Activated naive CD4-positive, alpha-beta T cell (primary cell): ENCODE results near the gene ATXN1.
"Not testable (repeated sequence)": the region's sequence is repeated elsewhere in the genome, so short reads cannot be mapped to it uniquely, and the experiment has no call there.

Source experiments
- DNase-seq, 4 experiments: peaks; one replicate each; lab custom pipeline; 2025; lab: John Stamatoyannopoulos, UW

Gene ATXN1

DNA sequence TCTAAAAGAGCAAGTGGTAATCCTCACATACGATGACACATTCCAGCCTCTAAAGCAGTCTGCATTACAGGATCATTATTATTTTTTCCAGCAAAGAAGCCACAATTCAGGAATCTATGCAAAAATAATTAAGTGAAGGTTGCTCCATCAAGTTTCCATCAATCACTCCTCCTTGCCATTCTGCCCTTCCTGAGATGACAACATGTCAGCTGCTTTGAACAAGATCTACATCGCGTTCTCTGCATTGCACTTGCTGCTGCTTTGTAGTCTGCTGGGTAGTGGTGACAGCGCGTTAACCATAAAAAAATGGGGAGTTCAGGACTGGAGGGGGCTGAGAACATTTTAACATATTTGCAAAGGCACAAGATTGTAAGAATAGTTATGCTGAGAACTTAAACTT, 375.2 kb downstream of the ATXN1 start:
- DNase-seq, result no peak

DNA sequence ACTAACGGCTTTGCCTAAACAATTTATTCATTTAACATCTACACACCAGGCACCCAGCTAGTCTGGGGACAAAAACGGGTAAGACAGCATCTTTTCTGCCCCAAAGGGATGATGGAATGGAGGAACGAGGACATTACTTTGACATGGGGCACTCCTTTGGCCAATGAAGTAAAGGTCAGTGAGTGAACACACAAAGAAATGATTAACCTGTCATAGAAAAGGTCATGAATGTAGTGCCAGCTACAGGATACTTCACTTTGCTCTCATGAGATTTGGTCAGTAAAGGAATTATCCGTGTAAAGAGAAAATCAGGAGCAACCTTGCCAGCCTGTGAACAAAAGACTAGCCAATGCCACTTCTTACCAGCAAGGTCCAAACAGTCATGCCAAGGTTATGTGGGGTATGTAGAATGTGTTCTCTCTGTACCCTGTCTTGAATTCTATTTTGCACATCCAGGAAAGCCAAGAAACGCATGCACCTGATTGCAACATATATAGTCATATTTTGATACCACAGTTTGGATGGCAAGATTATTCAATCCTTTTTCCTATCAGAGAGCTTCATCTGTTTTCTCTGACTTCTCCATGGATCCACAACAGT, 377.6 kb downstream of the ATXN1 start:
- DNase-seq, result no peak

DNA sequence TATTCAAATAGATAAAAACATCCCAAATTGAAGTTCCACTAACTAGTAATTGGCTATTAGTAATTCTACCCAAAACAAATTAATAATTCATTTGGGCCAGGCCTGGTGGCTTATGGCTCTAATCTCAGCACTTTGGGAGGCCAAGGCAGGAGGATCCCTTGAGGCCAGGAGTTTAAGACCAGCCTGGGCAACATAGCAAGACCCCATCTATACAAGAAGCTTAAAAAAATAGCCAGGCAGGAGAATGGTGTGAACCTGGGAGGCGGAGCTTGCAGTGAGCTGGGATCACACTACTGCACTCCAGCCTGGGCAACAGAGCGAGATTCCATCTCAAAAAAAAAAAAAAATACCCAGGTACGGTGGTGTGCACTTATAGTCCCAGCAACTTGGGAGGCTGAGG, 379.3 kb downstream of the ATXN1 start:
- DNase-seq, result not testable (repeated sequence)

DNA sequence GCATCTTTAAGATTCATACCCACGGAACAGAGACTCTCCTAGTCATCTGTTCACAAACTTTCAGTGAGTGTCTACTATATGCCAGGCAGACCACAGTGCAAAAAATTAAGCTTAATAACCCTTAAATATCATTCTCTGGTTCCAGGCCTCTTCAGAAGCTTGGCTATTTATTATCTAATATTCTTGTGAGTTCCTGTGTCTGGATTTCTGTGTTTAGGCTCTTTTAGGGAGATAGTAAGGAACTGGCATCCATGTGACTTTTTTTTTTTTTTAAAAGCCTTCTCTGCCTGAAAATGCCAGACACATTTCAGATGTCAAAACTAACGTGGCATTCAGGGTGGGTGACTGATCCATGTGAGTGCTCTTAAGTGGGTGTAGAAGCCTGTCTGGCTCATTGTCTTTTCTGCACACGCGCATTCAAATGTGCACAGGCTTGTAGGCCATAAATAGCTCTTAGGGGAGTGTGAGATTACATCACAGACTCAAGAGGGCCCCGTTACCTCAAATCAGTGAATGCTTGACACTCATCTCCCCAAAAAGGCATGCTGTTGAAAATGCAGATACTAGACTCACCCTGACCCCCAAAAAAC, 380.9 kb downstream of the ATXN1 start:
- no peak for DNase-seq

DNA sequence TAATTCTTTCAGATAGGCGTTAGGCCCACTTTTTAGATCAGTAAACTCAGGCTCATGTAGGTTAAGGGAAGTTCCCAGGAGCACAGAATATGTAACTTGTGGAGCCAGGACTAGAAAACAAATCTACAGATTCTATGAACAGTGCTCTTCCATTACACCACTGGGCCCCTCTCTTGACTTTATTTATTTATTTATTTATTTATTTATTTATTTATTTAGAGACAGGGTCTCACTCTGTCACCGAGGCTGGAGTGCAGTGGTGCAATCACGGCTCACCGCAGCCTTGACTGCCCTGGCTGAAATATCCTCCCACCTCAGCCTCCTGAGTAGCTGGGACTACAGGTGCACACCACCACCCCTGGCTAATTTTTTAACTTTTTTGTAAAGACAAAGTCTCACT, 382.9 kb downstream of the ATXN1 start:
- not testable (repeated sequence) for DNase-seq

DNA sequence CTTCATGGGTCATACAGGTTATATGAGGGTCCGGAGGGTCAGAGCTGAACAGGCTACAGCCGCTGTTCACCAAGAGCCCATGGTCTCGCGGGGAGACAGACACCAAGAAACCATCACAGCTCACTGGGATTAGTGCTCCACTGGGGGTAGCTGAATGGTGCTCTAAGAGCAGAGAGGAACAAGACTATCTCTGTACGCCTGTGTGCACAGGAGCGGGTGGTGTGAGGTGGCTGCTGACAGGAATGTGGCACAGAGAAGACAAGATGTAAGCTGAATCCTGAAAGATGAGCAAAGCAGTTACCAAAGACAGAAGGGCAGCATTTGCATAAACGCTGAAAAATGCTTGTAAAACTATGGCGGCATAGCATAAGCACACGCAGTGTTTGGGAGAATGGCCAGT, 383.8 kb downstream of the ATXN1 start:
- no peak for DNase-seq

DNA sequence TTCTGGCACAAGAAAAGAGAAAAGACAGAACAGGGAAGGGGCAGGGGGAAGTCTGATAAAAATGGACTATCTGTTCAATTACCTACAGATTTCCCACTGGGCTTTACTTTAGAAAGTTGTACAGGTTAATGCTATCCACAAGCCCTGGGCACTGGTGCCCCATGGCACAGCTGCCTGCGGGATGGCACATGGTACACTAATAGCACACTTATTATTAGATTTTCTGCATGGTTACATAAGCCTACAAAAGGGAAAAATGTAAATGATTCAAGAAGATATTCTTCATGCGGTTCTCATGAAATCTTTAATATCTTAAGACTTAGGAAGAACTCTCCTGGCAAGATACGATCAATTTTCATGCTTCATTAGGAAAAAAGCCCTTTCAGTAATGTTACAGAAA, 385.4 kb downstream of the ATXN1 start:
- no peak for DNase-seq

DNA sequence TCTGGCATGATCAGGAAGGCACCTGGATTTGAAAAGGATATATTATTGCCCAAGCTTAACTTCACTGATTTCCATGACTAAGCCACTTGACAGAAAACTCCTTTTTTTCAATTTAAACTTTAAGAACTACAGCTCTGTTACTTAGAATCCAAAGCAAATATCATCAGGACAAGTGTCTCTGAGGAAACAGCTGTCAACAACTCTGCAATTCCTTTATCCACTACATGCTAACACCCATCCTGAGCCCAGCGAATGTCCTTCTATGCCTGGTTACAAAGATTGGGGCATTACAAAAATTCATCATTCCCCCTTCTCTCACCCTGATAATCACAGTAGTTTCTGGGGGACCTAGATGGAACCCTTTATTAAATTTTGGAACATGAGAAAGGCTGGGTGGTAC, 386.1 kb downstream of the ATXN1 start:
- DNase-seq, result no peak

DNA sequence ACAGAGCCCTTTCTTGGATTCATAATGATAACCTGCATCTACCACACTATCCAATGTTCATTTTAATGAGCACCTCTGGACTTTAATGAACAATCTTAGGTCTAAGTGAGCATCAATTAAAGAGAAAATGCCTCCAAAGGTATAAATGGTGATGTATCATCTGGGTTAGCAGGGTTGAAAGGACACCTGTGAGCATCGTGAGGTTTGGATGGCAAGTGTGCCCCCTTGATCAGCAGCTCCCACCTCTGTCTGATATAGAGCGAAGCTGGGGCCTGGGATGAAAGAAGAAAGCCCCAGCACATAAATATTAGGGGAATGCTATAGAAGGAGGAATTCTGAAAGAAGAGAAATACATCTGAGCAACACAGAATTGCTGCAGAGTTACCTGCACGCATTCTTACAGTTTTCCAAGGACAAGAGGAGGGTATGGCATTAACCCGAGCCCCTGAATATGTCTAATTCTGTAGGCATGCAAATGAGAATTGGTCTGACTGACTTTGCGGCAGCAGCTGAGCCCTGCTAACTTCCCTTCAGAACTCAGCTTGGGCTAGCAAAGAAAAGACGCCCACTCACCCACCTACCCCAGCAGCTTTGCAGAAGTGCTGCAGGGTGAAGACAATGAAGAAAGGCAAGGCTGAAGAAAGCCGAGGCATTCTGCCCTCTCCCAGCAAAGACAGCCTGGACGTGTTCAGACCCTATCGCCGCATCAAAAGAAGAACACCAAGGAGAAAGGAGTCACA, 386.6 kb downstream of the ATXN1 start:
- no peak for DNase-seq

DNA sequence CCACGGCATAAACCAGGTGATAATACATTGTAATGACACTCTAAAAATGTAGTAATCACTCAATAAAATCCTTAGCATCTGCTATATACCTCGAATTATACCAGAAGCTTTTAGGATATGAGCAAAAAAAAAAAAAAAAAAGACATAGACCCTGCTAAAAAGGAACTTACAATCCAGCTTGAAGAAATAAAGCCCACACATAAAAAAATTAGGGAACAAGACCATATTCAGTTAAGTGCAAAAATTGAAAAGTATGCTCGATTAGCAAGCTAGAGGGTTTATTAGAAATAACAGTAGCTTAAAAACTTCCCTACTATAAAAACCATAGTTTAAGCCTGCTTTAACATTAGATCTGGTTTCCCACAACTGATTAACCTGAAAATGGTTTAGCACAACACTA, 387.2 kb downstream of the ATXN1 start:
- DNase-seq, result no peak

DNA sequence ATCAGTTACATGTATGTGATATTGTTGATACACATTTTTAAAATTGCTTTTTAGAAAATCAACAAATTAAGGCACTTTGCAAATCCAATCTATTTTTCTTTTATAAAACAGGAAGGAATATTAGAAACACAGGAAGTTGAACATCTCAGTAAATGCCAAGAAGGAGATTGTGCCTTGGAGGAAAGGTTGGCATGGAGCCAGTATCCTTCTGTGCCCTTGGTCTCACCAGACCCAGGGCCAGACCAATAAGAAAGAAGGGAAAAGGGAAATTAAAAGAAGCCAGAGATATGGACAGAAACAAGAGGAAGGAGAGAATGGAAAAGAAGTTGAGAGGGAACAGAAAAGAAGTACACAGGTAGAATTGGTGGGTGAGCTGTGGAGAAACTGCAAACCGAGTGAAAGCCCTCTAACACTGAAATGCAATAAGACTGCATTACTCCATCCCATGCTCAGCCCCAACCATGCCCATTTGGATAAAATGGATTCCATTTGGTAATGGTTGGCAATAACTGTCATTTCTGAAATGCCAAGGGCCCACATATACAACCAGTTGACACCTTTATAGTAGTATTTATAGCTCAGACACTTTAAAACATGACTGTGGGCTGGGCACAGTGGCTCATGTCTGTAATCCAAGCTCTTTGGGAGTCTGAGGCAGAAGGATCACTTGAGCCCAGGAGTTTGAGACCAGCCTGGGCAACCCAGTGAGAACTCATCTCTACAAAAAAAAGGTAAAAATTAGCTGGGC, 389.1 kb downstream of the ATXN1 start:
- DNase-seq, result no peak

DNA sequence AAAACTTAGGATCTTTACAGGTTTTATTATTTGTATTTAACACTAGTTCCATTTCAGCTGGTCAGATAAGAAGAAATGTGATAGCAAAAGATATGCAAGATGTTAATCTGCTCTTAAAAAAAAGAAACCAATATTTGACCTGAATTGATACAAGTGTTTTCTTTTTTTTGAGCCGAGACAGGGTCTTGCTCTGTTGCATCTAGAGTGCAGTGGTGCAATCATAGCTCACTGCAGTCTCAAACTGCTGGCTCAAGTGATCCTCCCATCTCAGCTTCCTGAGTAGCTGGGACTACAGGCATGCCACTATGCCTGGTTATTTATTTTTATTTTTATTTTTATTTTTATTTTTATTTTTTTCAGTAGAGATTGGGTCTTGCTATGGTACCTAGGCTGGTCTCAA, 389.9 kb downstream of the ATXN1 start:
- no peak for DNase-seq

DNA sequence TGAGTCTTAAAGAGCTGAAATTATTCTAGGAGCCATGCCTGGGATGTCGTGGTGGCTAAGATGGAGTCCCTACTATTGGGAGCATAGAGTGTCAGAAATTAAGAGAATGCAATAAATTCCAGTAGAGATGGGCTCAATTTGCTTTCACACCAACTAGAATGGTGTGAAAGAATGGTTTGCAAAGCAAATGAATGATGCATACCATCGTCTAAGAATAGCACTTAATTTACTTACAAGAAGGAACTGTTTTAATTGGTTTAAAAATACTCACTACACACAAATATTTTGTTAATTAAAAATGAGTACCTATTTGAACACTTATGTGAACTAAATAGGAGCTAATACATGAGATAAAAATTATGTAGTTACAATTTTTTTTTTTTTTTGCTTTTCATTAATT, 390.3 kb downstream of the ATXN1 start:
- DNase-seq, result no peak

DNA sequence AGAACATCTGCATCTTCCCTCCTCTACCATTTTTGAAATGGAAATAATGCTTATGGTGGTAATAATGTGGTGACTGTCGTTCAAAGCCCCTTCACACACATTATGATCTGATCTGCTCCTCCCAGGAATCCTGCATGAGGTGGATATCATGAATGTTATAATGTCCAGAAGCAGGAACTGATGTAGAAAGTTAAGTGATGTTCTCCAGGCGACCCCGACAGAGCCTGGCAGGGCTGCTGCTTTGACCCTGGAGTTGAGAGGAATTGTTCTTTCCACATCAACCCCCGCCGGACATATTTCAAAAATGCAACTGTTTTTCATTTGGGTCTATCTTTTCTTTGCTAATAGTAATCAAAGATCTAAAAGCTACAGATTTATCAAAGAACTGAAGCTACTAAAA, 391.3 kb downstream of the ATXN1 start:
- no peak for DNase-seq

DNA sequence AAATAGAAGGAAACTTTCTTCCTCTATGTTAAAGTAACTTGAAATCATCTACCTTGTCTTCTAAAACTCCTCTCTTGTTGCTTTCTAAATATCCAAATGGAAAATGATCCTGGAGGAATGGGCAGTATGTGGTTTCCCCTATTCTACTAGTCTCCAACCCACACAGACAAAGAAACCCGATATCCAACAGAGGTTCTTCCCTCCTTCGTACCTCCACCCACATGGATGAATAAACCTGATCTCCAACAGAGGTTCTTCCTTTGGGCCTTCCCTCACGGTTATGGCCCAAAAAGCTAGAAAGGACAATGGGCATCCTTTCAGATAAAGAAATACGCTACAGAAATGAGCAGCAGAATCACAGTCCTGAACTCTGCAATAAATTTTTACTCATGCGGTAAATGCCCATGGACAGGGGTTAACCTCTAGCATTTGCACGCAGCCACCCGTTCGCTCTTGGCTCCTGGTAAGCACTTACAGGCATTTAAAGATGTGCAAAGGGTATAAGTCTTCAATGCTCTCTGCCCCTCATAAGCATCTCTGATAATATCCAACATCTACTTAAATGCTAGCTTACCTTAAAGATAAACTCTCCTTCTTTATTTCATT, 392.0 kb downstream of the ATXN1 start:
- DNase-seq, result no peak

DNA sequence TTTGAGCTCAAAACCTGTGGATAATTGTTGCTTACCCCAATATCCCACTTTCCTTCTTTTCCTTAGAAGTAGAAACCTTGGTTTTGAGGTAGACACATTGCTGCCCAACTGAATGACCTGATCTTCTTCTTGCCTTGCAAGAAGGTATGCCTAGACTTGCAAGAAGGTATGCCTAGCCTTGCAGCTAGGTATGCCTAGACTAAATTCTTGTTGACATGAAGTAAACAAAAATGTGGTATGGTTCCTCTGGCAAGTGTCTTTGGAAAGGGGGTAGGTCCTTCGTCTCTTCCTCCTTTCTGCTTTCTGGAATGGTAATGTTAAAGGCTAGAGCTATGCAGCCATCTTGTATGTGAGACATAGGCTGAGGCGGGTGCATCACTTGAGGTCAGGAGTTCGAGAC, 393.7 kb downstream of the ATXN1 start:
- no peak for DNase-seq

DNA sequence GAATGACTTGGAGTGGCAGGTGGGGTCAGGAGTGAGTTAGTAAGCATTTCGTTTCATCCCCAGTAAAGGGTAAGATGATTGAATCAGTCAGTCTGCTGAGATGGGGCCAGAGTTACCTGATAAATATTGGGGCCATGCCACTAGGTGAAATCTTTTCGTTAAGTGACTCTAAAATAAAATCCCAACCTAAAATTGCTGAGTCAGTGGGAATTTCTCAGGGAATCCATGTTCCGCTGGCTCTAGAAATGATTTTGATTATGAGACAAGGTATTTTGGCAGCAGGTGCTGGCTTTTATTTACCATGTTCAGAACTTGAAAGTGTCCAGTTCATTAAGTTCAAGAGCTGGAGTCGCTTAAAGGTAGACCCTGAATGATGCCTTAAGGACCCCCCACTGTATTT, 397.5 kb downstream of the ATXN1 start:
- no peak for DNase-seq

DNA sequence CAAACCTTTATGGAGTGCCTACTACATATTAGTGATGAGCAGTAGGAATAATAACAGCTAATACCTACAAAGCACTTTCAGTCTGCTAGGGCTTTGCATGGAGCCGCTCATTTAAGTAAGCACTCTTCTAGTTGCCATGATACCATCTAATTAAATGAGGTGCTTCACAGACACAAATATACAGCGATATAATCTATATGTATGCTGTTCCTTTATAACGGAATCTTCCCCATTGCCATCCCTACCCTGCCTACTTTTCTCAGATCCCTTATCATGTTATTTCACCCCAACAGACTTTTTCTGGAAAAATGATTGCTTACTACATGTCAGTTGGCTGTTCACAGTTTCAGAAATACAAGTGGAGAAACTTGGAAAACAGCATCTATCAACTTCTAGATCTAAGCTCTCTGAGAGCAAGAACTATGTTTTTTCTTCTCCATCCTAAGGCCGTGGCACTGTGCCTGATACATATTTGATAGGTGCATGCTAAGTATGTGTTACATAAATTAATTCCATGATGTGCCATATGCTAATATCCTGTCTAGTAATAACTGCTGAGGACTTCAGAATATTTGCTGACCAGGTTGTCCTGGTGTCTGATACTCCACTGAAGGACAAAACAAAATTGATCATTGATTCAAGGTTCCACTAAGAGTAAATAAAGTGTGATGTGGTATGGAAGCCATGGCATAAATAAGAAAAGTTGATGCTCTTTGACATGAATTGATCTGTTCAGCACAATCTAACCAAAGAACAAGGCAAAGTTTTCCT, 398.3 kb downstream of the ATXN1 start:
- DNase-seq, result no peak

DNA sequence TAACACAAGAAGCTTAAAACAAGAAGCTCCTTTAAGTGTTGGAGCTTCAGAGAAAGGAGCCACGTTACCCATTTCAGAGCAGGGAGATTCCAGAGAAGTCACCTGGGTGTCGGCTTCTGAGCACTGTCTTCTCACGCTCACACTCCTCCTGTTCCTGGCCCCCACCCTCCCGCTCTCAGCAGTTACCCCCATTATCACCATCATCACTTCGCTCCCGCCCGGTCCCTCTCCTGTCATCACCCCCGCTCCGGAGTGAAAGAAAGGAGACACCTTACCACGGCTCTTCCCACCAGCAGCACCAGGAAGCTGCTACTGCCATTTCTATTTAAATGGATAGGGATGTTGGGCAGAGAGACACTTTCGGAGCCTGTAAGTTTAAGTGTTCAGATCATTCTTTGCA, 399.0 kb downstream of the ATXN1 start:
- no peak for DNase-seq

DNA sequence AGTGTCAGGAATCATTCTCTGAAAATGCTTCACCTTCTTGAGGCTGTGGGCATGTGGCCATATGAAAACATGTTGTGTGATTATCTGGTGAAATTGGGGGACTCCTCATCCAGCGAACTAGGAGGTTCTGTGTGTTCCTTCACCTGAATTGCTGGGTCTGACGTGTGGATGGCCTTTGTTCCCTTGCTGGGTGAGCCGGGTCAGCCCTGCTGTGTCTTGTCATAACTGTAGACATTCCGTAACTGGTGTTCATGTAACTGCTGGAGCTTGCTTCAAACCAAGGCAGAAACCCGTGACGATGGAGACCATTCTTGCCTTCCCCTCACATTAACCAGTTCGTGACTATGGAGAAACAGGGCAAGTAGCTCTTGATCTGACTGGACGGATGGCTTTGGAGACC, 399.4 kb downstream of the ATXN1 start:
- DNase-seq, result no peak

DNA sequence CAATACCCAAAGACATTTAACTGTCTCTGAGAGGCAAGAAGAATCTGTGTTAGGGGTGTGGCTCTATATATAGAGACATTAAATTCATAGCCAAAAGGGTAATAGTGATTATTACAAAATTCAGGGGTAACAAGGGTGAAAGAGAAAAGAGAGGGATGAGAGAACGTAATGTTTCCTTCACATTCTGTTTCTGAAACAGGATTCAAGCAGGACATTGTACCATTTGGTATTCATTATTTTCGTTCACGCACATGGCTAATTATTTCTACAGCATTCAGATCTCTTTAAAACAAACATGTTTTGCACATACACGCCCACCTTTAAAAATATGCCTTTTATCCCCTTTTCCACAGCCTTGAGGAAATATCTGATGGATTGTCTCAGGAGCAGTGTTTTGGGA, 400.1 kb downstream of the ATXN1 start:
- DNase-seq, result no peak

DNA sequence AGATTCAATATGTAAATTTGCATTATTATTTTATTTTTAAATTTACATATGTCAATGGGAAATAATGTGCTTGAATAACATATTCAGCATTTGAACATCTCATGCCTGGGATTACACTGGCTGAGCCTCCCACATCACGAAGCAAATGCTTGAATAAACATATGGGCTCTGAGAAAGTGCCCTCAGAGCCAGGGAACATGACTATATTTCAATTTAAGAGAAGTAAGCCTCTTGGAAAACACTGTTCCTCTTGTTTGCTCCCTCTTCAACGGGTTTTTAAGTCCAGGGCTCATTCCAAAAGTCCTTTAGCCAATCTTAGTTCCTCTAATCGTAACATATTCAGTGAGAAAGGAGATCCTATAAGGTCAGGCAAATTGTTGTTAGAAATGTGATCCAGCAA, 400.9 kb downstream of the ATXN1 start:
- DNase-seq, result no peak
